Activated CD4-positive, alpha-beta T cell treated with anti-CD3 and anti-CD28 coated beads, Interleukin-10, Interleukin-2, amounts not matched to agents 100 ng/mL and 50 ng/mL, durations not matched to agents 16 hours and 8 hours (primary cell): ENCODE data around the gene CNTNAP2.

Source experiments
- DNase-seq: peaks from one replicate; pipeline ENCODE4 v3.0.0-alpha.2; 2020

CNTNAP2 gene

GRCh38 chr7:147432079-147432478 is 1315.5 kb downstream of the CNTNAP2 start:
- no peak for DNase-seq

- no peak for DNase-seq
Measured at GRCh38 chr7:147432576-147432975, 1316.0 kb downstream of the CNTNAP2 start.

GRCh38 chr7:147436718-147437117 is 1320.1 kb downstream of the CNTNAP2 start:
- DNase-seq: no peak

- DNase-seq: no peak
Measured at GRCh38 chr7:147438216-147438615, 1321.6 kb downstream of the CNTNAP2 start.

GRCh38 chr7:147443942-147444341 is 1327.3 kb downstream of the CNTNAP2 start:
- DNase-seq: no peak

- no peak for DNase-seq
Measured at GRCh38 chr7:147452816-147453215, 1336.2 kb downstream of the CNTNAP2 start.

GRCh38 chr7:147465223-147465622 is 1348.6 kb downstream of the CNTNAP2 start:
- DNase-seq: no peak

GRCh38 chr7:147472556-147472955 is 1356.0 kb downstream of the CNTNAP2 start:
- DNase-seq: no peak

GRCh38 chr7:147474862-147475261 is 1358.3 kb downstream of the CNTNAP2 start:
- no peak for DNase-seq

GRCh38 chr7:147477526-147477925 is 1360.9 kb downstream of the CNTNAP2 start:
- DNase-seq: no peak

GRCh38 chr7:147478796-147479195 is 1362.2 kb downstream of the CNTNAP2 start:
- DNase-seq: no peak

- DNase-seq: no peak
Measured at GRCh38 chr7:147483634-147484292, 1367.2 kb downstream of the CNTNAP2 start.

GRCh38 chr7:147485660-147486210 is 1369.1 kb downstream of the CNTNAP2 start:
- DNase-seq: no peak

- DNase-seq: no peak
Measured at GRCh38 chr7:147492606-147493005, 1376.0 kb downstream of the CNTNAP2 start.

- no peak for DNase-seq
Measured at GRCh38 chr7:147496209-147496608, 1379.6 kb downstream of the CNTNAP2 start.

- DNase-seq: no peak
Measured at GRCh38 chr7:147497246-147497645, 1380.6 kb downstream of the CNTNAP2 start.

- DNase-seq: no peak
Measured at GRCh38 chr7:147498081-147498480, 1381.5 kb downstream of the CNTNAP2 start.

GRCh38 chr7:147509035-147509501 is 1392.5 kb downstream of the CNTNAP2 start:
- DNase-seq: no peak

- no peak for DNase-seq
Measured at GRCh38 chr7:147509541-147510200, 1393.1 kb downstream of the CNTNAP2 start.

- no peak for DNase-seq
Measured at GRCh38 chr7:147510201-147510542, 1393.6 kb downstream of the CNTNAP2 start.

- DNase-seq: no peak
Measured at GRCh38 chr7:147510923-147511322, 1394.3 kb downstream of the CNTNAP2 start.

- no peak for DNase-seq
Measured at GRCh38 chr7:147513451-147513850, 1396.8 kb downstream of the CNTNAP2 start.

GRCh38 chr7:147516391-147516790 is 1399.8 kb downstream of the CNTNAP2 start:
- no peak for DNase-seq

- no peak for DNase-seq
Measured at GRCh38 chr7:147519062-147519461, 1402.5 kb downstream of the CNTNAP2 start.
